ENCODE results near the gene PIGU.
"Not testable (repeated sequence)": the region's sequence is repeated elsewhere in the genome, so short reads cannot be mapped to it uniquely, and the experiment has no call there.

PIGU gene

GRCh38 chr20:34621036-34621343 is 55.9 kb downstream of the PIGU start:
- no peak for TF ChIP-seq CTCF (conservative IDR thresholded peaks at IDR 0.05; ENCODE audit: low read depth, low read length)
- DNase-seq (ENCODE audit: low read depth): no peak
- H3K4me3 ChIP-seq (ENCODE audit: low read depth, low read length): no peak overlapping the region

GRCh38 chr20:34618676-34619075 is 58.2 kb downstream of the PIGU start:
- H3K4me3 ChIP-seq (ENCODE audit: low read depth, low read length): no peak overlapping the region
- DNase-seq (ENCODE audit: low read depth): no peak
- no peak for TF ChIP-seq CTCF (conservative IDR thresholded peaks at IDR 0.05; ENCODE audit: low read depth, low read length)

GRCh38 chr20:34616913-34617312 is 60.0 kb downstream of the PIGU start:
- not testable (repeated sequence) for H3K4me3 ChIP-seq (ENCODE audit: low read depth, low read length); DNase-seq (ENCODE audit: low read depth)

GRCh38 chr20:34615477-34615876 is 61.4 kb downstream of the PIGU start:
- DNase-seq (ENCODE audit: low read depth): no peak
- no peak for TF ChIP-seq CTCF (conservative IDR thresholded peaks at IDR 0.05; ENCODE audit: low read depth, low read length)
- no peak overlapping the region for H3K4me3 ChIP-seq (ENCODE audit: low read depth, low read length)

GRCh38 chr20:34611976-34612375 is 64.9 kb downstream of the PIGU start:
- H3K4me3 ChIP-seq (ENCODE audit: low read depth, low read length): not testable (repeated sequence)

GRCh38 chr20:34607066-34607465 is 69.8 kb downstream of the PIGU start:
- TF ChIP-seq CTCF (conservative IDR thresholded peaks at IDR 0.05; ENCODE audit: low read depth, low read length): no peak
- H3K4me3 ChIP-seq (ENCODE audit: low read depth, low read length): no peak overlapping the region
- DNase-seq (ENCODE audit: low read depth): no peak

More at GRCh38 chr20:34611976-34612375, 64.9 kb downstream of the PIGU start:
- not testable (repeated sequence) for DNase-seq (ENCODE audit: low read depth)

- DNase-seq (ENCODE audit: low read depth): peak; percentile 87
- H3K4me3 ChIP-seq (ENCODE audit: low read depth, low read length): no peak overlapping the region
- no peak for TF ChIP-seq CTCF (conservative IDR thresholded peaks at IDR 0.05; ENCODE audit: low read depth, low read length)
Observed at GRCh38 chr20:34604980-34605788, 71.7 kb downstream of the PIGU start.

- no peak overlapping the region for H3K4me3 ChIP-seq (ENCODE audit: low read depth, low read length)
- no peak for TF ChIP-seq CTCF (conservative IDR thresholded peaks at IDR 0.05; ENCODE audit: low read depth, low read length)
- DNase-seq (ENCODE audit: low read depth): no peak
Observed at GRCh38 chr20:34600892-34601653, 75.8 kb downstream of the PIGU start.

Data from choroid plexus epithelial cell (primary cell).